HG03135 (cell line): ENCODE results near the gene IKZF1.

Experiments used
- ATAC-seq: cut with Tn5 transposase; IDR thresholded peaks from one replicate; pipeline ENCODE4 v1.9.1; 2021; ENCODE audit warnings: mild to moderate bottlenecking, moderate library complexity; ENCODE audit not compliant: unreplicated experiment

Gene IKZF1

GRCh38 chr7:50304129-50304910 lies at the start of gene IKZF1:
Gene IKZF1, plus strand, starts transcription at chr7:50304716. Its CDS starts 14,346 bp downstream, at chr7:50319062.
- ATAC-seq, result peak; percentile 31

GRCh38 chr7:50261593-50261992 lies 42.9 kb upstream of the IKZF1 start:
- ATAC-seq, result no peak

GRCh38 chr7:50262446-50262845 lies 42.1 kb upstream of the IKZF1 start:
- no peak for ATAC-seq

DNA sequence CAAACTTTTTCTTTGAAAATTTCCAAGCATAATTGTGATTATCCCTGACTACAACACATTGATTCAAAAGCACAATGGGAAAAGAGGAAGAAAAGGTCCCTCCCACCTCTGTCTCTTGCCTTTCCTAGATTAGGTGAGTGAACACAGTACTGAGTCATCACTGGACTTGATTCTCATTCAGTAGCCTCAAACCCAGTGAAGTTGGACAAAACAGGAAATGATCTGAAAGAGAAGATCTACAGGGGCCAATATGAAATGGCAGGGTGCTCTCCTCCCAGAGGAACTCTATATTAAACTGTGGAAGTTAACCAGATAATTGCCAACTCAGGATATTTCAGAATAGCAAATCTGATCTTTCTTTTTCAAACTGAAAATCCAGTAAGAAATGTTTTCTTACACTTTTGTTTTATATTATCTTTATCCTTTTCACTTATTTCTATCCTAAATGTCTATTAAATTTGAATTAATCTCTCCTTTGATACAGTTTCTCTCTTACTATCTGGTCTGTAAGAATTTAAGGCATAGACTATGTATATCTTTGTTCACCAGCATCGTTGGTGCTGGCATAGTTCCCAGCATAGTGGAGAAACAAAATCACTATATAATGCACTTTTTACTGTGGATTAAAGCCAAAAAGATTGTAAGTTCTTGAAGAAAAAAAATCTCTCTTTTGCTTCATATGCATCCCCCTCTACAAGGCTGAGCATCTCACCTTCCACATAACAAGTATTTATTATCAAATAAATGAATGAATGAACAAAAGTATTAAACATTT lies 41.4 kb upstream of the IKZF1 start:
- ATAC-seq, result peak; percentile 48

- no peak for ATAC-seq
Measured at GRCh38 chr7:50264908-50265307, 39.6 kb upstream of the IKZF1 start.

DNA sequence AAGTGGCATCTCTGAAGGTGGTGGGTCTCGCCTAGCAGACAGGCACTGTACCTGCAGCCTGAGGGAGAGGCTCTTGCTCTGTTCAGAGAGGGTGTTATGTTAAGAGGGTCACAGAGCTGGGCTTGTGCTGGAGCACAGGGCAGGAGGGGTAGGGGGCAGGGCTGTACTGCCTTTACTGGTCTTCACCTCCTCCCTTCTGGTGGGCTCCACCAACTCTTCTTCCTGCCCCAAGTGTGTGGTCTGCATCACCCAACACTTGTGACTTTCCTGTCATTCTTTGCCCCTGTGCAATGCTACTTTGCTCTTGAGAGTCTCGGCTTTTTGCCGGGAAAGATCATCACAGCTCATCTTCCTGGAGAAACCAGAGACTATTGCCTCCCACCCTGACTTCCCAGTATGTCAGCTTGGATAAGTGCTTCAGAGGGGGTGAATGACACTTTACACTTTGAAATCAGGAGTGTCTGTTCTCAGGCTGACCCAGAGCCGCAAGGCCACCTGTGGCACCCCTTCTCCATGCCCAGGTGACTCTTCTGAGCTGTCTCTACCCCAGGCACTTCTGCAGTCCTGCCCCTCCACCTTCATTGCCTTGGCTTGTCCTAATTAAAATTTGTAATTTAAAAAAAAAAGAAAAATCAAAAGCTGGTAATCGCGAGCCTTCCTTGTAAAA lies 38.4 kb upstream of the IKZF1 start:
- ATAC-seq, result no peak

DNA sequence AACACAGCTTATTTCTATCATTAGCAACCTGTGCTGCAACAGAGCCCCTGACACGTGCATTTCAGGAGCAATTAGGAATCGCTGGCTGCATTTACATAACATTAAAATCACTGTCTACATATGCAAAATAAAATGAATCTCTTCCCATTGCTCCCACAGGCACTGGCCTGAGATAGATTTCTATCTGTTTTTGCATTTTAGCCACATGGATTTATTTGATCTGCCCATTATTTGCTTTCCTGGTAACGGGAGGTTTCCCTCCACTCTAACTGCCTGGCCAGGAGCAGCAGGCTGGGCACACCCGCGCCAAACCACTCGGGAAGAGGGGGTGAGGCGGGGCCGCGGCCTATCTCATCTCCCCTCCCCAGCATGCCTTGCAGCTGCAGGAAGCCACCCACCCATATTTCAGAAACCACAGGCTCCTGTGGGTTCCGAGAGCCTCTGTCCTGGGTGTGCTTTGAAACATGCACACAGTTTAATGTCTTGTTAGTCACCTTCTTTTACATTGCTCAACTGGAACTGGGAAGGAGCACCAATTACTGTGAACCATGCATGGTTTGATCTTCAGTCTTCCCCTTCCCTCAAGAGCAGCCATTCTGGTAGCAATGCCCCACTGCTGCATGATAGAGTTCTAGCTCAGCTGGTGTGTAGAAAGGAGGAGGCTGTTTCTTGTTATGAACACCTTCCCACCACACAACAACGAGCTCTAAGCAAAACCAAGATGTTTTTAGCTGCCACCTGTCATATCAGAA lies 37.7 kb upstream of the IKZF1 start:
- ATAC-seq, result peak; percentile 39

DNA sequence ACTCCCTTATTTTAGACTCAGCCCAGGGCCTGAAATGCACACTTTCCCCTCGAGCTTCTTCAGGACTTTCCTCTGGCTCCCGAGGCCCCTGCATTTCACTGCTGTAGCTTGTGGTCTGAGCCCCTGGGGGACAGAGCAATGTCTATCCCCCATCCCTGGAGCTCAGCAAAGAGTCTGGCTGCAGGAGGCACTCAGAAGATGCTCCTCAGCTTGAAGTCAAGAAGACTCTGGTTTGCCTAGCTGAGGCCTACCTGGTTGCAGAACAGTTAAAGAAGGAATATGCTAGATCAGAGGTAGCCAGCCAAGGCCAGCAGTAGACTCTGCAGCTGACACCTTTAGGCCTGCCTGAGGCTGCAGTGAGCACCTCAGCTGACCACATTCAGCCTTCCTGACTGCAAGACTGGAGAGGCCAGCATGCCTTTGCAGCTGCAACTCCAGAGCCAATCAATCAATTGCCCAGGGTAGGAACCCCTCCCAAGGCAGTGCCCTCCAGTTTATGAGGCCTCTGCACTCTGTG lies 36.9 kb upstream of the IKZF1 start:
- no peak for ATAC-seq

DNA sequence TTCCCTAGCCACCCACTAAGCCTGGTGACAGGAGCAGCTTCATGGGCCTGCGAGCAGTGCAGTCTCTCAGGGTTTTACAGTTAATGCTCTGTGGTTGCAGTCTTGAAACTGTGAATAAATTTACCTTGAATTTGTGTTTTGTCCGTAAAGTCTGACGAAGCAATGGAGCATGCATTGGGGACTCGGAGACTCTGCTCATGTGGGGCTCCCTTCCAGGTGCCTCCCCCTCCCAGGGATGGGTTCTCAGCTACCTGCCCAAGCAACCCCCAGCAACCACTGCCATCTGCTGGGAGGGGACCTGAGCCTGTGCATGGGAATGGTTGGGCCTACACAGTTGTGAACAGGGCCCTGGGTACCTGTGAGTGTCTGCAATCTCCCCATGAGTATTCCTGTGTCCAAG lies 36.3 kb upstream of the IKZF1 start:
- ATAC-seq, result no peak

- no peak for ATAC-seq
Measured at GRCh38 chr7:50268990-50269389, 35.5 kb upstream of the IKZF1 start.

GRCh38 chr7:50270531-50271018 lies 33.9 kb upstream of the IKZF1 start:
- ATAC-seq, result no peak

DNA sequence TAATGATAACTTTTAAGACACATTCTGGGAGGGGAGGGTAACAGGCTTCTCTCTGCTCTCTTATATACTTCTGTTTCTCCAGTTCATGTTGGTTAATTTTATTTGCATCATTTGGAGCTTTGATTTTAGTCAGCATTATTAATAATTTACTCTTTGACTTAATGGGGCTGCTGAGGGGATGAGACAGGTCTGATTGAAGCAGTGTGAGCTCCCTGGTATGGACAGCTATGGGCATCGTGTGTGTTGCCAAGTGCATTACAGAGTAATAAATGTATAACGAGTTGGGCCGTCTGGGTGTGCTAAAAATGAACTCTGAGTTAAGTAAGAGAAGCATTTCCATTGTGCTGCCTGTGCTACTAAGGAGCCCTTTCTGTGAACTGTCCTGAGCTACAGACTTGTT lies 31.7 kb upstream of the IKZF1 start:
- ATAC-seq, result peak; percentile 51

- ATAC-seq, result no peak
Measured at GRCh38 chr7:50273301-50273700, 31.2 kb upstream of the IKZF1 start.

DNA sequence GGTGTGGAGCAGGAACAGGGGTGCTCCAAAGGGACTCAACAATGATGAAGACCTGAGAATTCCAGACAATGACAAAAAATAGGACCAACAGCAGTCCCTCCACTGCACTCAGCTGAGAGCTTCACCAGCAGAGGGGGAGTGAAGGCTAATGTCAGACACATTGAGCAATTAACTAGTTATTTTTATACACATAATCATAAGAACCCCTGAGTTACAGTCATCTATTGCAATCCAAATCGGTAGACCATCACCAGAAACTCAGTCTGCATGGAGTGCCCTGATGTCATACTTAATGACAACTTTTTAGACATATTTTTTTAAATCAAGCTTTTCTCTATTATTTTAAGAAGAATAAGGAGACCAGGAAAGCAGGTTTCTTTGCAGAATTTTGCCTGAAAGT lies 30.6 kb upstream of the IKZF1 start:
- no peak for ATAC-seq

DNA sequence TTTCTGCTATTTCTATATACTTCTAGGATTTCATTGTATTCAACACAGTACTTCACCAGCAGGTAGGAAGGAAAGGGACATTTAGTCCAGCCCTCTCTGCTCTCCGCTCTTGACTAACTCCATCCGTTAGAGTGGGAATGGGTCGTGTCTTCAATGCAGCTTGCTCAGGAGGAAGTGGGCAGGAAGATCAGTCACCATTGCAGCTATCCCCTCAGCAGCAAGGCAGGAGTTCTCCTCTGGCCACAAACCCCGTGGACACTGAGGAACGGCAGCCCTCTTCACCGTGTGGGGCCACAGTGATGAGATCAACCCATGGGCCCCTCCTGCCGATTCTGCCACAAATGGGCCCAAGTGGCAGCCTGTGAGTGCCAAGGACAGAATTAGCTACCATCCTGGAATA lies 30.2 kb upstream of the IKZF1 start:
- ATAC-seq, result no peak

- no peak for ATAC-seq
Measured at GRCh38 chr7:50275430-50275829, 29.1 kb upstream of the IKZF1 start.

- ATAC-seq, result no peak
Measured at GRCh38 chr7:50276483-50276882, 28.0 kb upstream of the IKZF1 start.

GRCh38 chr7:50278120-50278519 lies 26.4 kb upstream of the IKZF1 start:
- ATAC-seq, result no peak

DNA sequence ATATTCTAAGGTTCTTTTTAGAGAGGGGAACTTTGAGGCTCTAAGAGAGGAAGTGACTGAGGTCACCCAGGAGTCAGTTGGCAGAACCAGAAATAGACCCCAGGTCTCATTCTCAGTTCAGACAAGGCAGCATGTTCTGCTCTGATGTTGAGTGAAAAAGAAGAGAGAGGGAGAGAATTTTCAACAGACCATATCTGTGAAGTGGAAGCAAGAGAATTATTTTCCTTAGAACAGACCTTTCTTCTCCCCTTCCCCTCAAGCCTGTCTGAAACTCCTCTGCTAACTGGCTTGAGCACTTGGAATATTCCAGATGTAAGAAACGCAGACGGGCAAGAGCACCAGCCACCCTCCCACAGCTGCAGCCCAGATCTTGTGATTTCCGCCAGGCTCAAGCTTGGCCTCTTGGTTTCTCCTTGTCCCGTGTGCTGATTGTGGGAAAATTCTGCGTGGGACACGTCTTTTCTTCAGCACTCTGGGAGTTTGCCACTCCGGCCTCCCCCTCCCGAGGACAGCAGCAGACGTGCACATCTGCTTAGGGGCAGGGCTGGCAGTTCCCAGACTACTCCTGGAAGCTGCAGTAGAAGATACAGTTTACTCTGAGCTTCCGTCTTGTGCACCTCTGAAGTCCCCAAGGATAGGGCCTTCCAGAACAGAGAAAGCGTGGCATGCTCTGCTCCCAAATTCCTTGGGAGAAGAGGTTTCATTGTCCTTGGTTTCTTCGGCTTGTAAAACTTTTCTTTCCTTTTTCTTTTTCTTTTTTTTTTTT lies 22.7 kb upstream of the IKZF1 start:
- peak; percentile 95 for ATAC-seq
